Calu3 (cell line): Measurements from ENCODE around the gene TMEM40. TPM values are rescaled to one million over a fixed set of nuclear protein-coding genes. Genes with fewer than 3 reads are reported as not detected.

Experiments
- BruUV-seq: library from RNA; stranded (reverse); fragments of 400-500 nt; replicated peaks from 2 replicates; lab custom pipeline; 2021; lab: Mats Ljungman, UMichigan
- CTCF ChIA-PET: fragments of 300-600 bp; sonication (Branson Sonifier 250); formaldehyde crosslinking; loops from one replicate; lab custom pipeline; 2022; ENCODE audit warnings: antibody characterized with exemption; lab: Charles Lee
- DNase-seq: peaks from one replicate; pipeline ENCODE4 v3.0.0; 2022
- H3K27ac Mint-ChIP-seq: one replicate; pipeline ENCODE4 v1.8.0; 2022; ENCODE audit warnings: mixed read lengths; ENCODE audit not compliant: unreplicated experiment
- H3K27me3 Mint-ChIP-seq: one replicate; pipeline ENCODE4 v1.8.0; 2022; ENCODE audit warnings: mixed read lengths; ENCODE audit not compliant: unreplicated experiment
- H3K36me3 Mint-ChIP-seq: one replicate; pipeline ENCODE4 v1.8.0; 2022; ENCODE audit warnings: mild to moderate bottlenecking, moderate library complexity, mixed read lengths; ENCODE audit not compliant: insufficient read depth, unreplicated experiment
- H3K4me1 Mint-ChIP-seq: one replicate; pipeline ENCODE4 v1.8.0; 2022; ENCODE audit warnings: mild to moderate bottlenecking, low read depth, mixed read lengths; ENCODE audit not compliant: unreplicated experiment
- H3K4me3 Mint-ChIP-seq: one replicate; pipeline ENCODE4 v1.8.0; 2022; ENCODE audit warnings: mild to moderate bottlenecking, low read depth, moderate library complexity, mixed read lengths; ENCODE audit not compliant: unreplicated experiment
- H3K9me3 Mint-ChIP-seq: one replicate; pipeline ENCODE4 v1.8.0; 2022; ENCODE audit warnings: low read depth, mixed read lengths; ENCODE audit not compliant: unreplicated experiment
- CTCF ChIP-seq: fragments of 200-600 bp; IDR thresholded peaks from one replicate; pipeline ENCODE4 v1.8.0; 2022; ENCODE audit warnings: antibody characterized with exemption; ENCODE audit not compliant: unreplicated experiment
- intact Hi-C: fragments of 100-400 bp; cut with micrococcal nuclease; formaldehyde crosslinking; loops from one replicate; pipeline ENCODE4 v1.10.0; 2022; ENCODE audit not compliant: unreplicated experiment
- total RNA-seq: library from RNA; stranded (reverse); gene quantifications from 2 replicates; pipeline ENCODE4 v1.2.3, GENCODE V29; 2022

The TMEM40 gene
- total RNA-seq, 1 experiment from 2014 or later, result 0.42 TPM

DNA sequence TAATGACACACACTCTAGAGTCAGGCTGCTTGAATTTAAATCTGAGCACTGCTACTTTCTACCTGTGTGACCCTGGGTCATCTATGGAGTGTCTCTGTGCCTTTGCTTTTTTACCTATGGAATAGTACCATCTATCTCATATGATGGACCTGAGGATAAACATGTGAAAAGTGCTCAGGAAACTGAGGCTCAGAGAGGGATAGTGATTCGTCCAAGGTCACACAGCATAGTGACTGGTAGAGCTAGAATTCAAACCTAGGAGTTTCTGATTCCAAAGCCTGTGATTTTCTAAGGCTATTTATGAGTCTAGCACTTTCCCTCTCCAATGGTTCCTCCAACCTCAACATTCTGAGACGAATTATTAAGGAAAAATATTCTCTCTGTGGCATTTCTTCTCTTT, 63.1 kb downstream of the TMEM40 start:
- CTCF ChIA-PET, result no interaction called here
- Mint-ChIP-seq H3K27me3 (no peaks in the 10 kb centered on the region), H3K9me3 (no peaks in the 10 kb centered on the region), H3K27ac (no peak overlapping the region), H3K36me3 (no peaks in the 10 kb centered on the region), H3K4me1 (peaks cover 5% of the 10 kb centered on the region), H3K4me3 (no peak overlapping the region)
- TF ChIP-seq CTCF, result no peak
- intact Hi-C loops, result no loop called here
- no peak for DNase-seq
- no TSS peak for BruUV-seq

DNA sequence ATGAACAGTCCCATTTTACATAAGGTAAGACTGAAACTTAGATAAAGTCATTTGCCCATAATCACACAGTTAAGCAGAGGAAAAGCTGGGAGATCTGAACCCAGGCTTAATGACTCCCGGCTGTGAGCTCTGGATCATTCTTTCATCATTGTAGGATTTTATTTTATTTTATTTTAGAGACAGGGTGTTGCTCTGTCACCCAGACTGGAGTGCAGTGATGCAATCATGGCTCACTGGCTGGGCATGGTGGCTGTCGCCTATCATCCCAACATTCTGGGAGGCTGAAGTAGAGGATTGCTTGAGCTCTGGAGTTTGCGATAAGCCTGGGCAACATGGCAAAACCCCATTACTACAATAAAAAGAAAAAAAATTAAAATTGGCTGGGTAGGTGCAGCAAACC, 63.9 kb downstream of the TMEM40 start:
- Mint-ChIP-seq H3K9me3 (no peaks in the 10 kb centered on the region), H3K4me1 (no peaks in the 10 kb centered on the region), H3K27me3 (no peaks in the 10 kb centered on the region), H3K27ac (no peak overlapping the region), H3K4me3 (no peak overlapping the region), H3K36me3 (no peaks in the 10 kb centered on the region)
- BruUV-seq, result no TSS peak
- intact Hi-C loops, result no loop called here
- DNase-seq, result no peak
- TF ChIP-seq CTCF, result no peak
- CTCF ChIA-PET, result interaction anchor here (0.6 to 1.1 kb wide), 3 partner anchors 13 to 117 kb away, joined by 3 to 5 read pairs (median 3); no protein-coding TSS in a partner anchor

- no peak overlapping the region for H3K27ac Mint-ChIP-seq
- H3K4me1 Mint-ChIP-seq, result no peaks in the 10 kb centered on the region
- CTCF ChIA-PET, result no interaction called here
- no peak for TF ChIP-seq CTCF
- H3K9me3 Mint-ChIP-seq, result no peaks in the 10 kb centered on the region
- BruUV-seq, result no TSS peak
- intact Hi-C loops, result no loop called here
- no peaks in the 10 kb centered on the region for H3K27me3 Mint-ChIP-seq
- no peak overlapping the region for H3K4me3 Mint-ChIP-seq
- no peak for DNase-seq
- H3K36me3 Mint-ChIP-seq, result no peaks in the 10 kb centered on the region
These were observed 66.6 kb downstream of the TMEM40 start for GRCh38 chr3:12692444-12692843.

DNA sequence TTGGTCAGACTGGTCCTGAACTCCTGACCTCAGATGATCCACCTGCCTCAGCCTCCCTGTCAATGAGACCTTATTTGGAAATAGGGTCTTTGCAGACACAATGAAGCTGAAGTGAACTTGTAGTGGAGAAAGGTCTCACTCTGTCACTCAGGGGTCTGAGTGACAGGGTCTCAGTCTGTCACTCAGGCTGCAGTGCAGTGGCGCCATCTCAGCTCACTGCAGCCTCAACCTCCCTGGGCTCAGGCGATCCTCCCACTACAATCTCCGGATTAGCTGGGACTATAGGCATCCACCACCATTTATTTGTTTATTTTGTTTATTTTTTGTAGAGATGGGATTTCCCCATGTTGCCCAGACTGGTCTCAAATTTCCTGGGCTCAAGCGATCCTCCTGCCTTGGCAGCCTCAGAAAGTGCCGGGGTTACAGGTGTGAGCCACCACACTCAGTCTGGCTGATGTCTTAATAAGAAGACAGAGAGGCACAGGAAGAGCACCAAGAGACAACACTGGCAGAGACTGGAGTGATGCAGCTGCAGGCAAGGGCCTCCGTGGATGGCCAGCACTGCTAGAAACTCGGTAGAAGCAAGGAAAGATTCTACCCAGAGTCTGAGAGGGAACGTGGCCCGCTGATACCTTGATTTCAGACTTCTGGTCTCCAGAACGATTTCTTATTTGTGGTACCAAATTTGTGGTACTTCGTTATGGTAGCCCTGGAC, 68.9 kb downstream of the TMEM40 start:
- Mint-ChIP-seq H3K9me3 (no peaks in the 10 kb centered on the region), H3K4me3 (no peak overlapping the region), H3K27ac (no peak overlapping the region), H3K36me3 (no peaks in the 10 kb centered on the region), H3K27me3 (no peaks in the 10 kb centered on the region), H3K4me1 (no peaks in the 10 kb centered on the region)
- intact Hi-C loops, result no loop called here
- no TSS peak for BruUV-seq
- CTCF ChIA-PET, result no interaction called here
- DNase-seq, result no peak
- no peak for TF ChIP-seq CTCF
